Mesenchymal stem cell (in vitro differentiated cells and primary cell): ENCODE results near the gene ATP5F1D.

ENCODE experiments used
- DNase-seq: peaks from one replicate; pipeline ENCODE4 v3.0.0-alpha.2; 2013
- H2AFZ ChIP-seq: one replicate; pipeline ENCODE4 v1.6.1; 2013; ENCODE audit warnings: low read depth, mild to moderate bottlenecking, control low read depth, inconsistent platforms, low read length, moderate library complexity
- H2AK5ac ChIP-seq: 2 replicates; pipeline ENCODE4 v1.6.1; 2013; ENCODE audit warnings: low read length, moderate library complexity, mild to moderate bottlenecking, inconsistent platforms; ENCODE audit not compliant: severe bottlenecking
- H2BK120ac ChIP-seq: one replicate; pipeline ENCODE4 v1.6.1; 2013; ENCODE audit warnings: low read depth, mild to moderate bottlenecking, inconsistent platforms, low read length, moderate library complexity
- H2BK12ac ChIP-seq, 2 experiments: one replicate each; pipeline ENCODE4 v1.6.1; 2013; ENCODE audit warnings: inconsistent platforms in 2 of 2, low read length in 2 of 2, mild to moderate bottlenecking in 2 of 2, moderate library complexity in 2 of 2, control low read depth in 1 of 2
- H2BK15ac ChIP-seq: one replicate; pipeline ENCODE4 v1.6.1; 2013; ENCODE audit warnings: mild to moderate bottlenecking, low read depth, inconsistent platforms; ENCODE audit not compliant: poor library complexity, severe bottlenecking
- H2BK5ac ChIP-seq: 2 replicates; pipeline ENCODE4 v1.6.1; 2013; ENCODE audit warnings: low read depth, mild to moderate bottlenecking, low read length, control low read depth, inconsistent platforms; ENCODE audit not compliant: poor library complexity, severe bottlenecking
- H3K14ac ChIP-seq, 2 experiments: one replicate each; pipeline ENCODE4 v1.6.1; 2013; ENCODE audit warnings: inconsistent platforms in 2 of 2, low read length in 2 of 2, control low read depth in 1 of 2, mild to moderate bottlenecking in 1 of 2, moderate library complexity in 1 of 2
- H3K18ac ChIP-seq, 2 experiments: one replicate each; pipeline ENCODE4 v1.6.1; 2013; ENCODE audit warnings: inconsistent platforms in 2 of 2, low read length in 2 of 2, control low read depth in 1 of 2, low read depth in 1 of 2, mild to moderate bottlenecking in 1 of 2
- H3K23ac ChIP-seq, 2 experiments: one replicate each; pipeline ENCODE4 v1.6.1; 2013; ENCODE audit warnings: inconsistent platforms in 2 of 2, low read length in 2 of 2, mild to moderate bottlenecking in 2 of 2, moderate library complexity in 2 of 2, control low read depth in 1 of 2
- H3K27ac ChIP-seq: 2 replicates; pipeline ENCODE4 v1.5.1; 2013; ENCODE audit warnings: mild to moderate bottlenecking, moderate library complexity, low read length, control low read depth, inconsistent platforms; ENCODE audit not compliant: poor library complexity, severe bottlenecking
- H3K27me3 ChIP-seq, 2 experiments: 2 replicates each; pipeline versions ENCODE4 v1.6.1 to v1.7.0; 2013; ENCODE audit warnings: low read length in 2 of 2, mild to moderate bottlenecking in 2 of 2, moderate library complexity in 2 of 2, control low read depth in 1 of 2, inconsistent platforms in 1 of 2; ENCODE audit not compliant: control insufficient read depth in 1 of 2, insufficient read depth in 1 of 2
- H3K36me3 ChIP-seq, 2 experiments: 2 replicates each; pipeline versions ENCODE4 v1.6.1 to v1.7.0; 2013; ENCODE audit warnings: low read length in 2 of 2, control low read depth in 1 of 2, inconsistent platforms in 1 of 2, low read depth in 1 of 2, mild to moderate bottlenecking in 1 of 2; ENCODE audit not compliant: insufficient read depth in 2 of 2, control insufficient read depth in 1 of 2
- H3K4ac ChIP-seq, 2 experiments: one replicate each; pipeline ENCODE4 v1.6.1; 2013; ENCODE audit warnings: inconsistent platforms in 2 of 2, low read length in 2 of 2, mild to moderate bottlenecking in 2 of 2, moderate library complexity in 2 of 2, control low read depth in 1 of 2, low read depth in 1 of 2
- H3K4me1 ChIP-seq: 2 replicates; pipeline ENCODE4 v1.6.1; 2013; ENCODE audit warnings: low read depth, low read length, control low read depth; ENCODE audit not compliant: control insufficient read depth, insufficient read depth
- H3K4me2 ChIP-seq: 2 replicates; pipeline ENCODE4 v1.6.1; 2013; ENCODE audit warnings: low read length, mild to moderate bottlenecking, inconsistent platforms; ENCODE audit not compliant: poor library complexity, severe bottlenecking
- H3K4me3 ChIP-seq, 2 experiments: 2 replicates each; pipeline versions ENCODE4 v1.5.1 to v1.7.0; 2013; ENCODE audit warnings: low read length in 2 of 2, mild to moderate bottlenecking in 2 of 2, control low read depth in 1 of 2, low read depth in 1 of 2; ENCODE audit not compliant: insufficient read depth in 1 of 2
- H3K79me1 ChIP-seq: replicated peaks from 2 replicates; pipeline ENCODE4 v1.6.1; 2013; ENCODE audit warnings: mild to moderate bottlenecking, control low read depth, low read length, inconsistent platforms; ENCODE audit not compliant: poor library complexity, severe bottlenecking
- H3K9ac ChIP-seq: 2 replicates; pipeline ENCODE4 v1.7.0; 2013; ENCODE audit warnings: mild to moderate bottlenecking, low read length, moderate library complexity
- H3K9me3 ChIP-seq: 2 replicates; pipeline ENCODE4 v1.7.0; 2013; ENCODE audit warnings: mild to moderate bottlenecking, low read length; ENCODE audit not compliant: control insufficient read depth
- H4K8ac ChIP-seq: one replicate; pipeline ENCODE4 v1.6.1; 2013; ENCODE audit warnings: inconsistent platforms, mild to moderate bottlenecking, low read length, moderate library complexity
- H4K91ac ChIP-seq: one replicate; pipeline ENCODE4 v1.6.1; 2013; ENCODE audit warnings: mild to moderate bottlenecking, low read length, inconsistent platforms
- WGBS: methylation state at CpG from one replicate; pipeline ENCODE4 v1.1.7; 2013; ENCODE audit warnings: mixed read lengths; 5-methylcytosine and 5-hydroxymethylcytosine counted together

The ATP5F1D gene

GRCh38 chr19:1229056-1229923 lies 12.3 kb upstream of the ATP5F1D start:
- 97% methylated on average over 142 of the region's 158 CpGs for WGBS
- Histone ChIP-seq H3K9me3 (no peaks in the 10 kb centered on the region), H4K91ac (no peak overlapping the region), H2BK12ac (no peak overlapping the region), H2AFZ (no peak overlapping the region), H4K8ac (no peak overlapping the region), H3K27ac (no peak overlapping the region), H2BK5ac (no peak overlapping the region), H2BK120ac (no peak overlapping the region), H3K14ac (no peak overlapping the region), H3K4me3 (no peak overlapping the region), H3K27me3 (no peaks in the 10 kb centered on the region), H3K36me3 (peaks cover 9 to 93% of the 10 kb centered on the region in 2 experiments), H3K4ac (no peak overlapping the region), H2BK15ac (no peak overlapping the region), H3K18ac (no peak overlapping the region), H2AK5ac (no peak overlapping the region), H3K4me2 (no peak overlapping the region), H3K4me1 (peaks cover 47% of the 10 kb centered on the region), H3K9ac (no peak overlapping the region), H3K23ac (no peak overlapping the region), H3K79me1 (peaks cover 23% of the 10 kb centered on the region)
- no peak for DNase-seq

- H3K79me1 ChIP-seq = peaks cover 22% of the 10 kb centered on the region
- no peak overlapping the region for H2AK5ac ChIP-seq
- H2BK120ac ChIP-seq = no peak overlapping the region
- no peak overlapping the region for H3K4me2 ChIP-seq
- no peak overlapping the region for H3K23ac ChIP-seq
- H2BK12ac ChIP-seq = no peak overlapping the region
- H3K27me3 ChIP-seq = no peaks in the 10 kb centered on the region
- no peak overlapping the region for H2AFZ ChIP-seq
- H3K4me3 ChIP-seq = no peak overlapping the region
- no peak overlapping the region for H3K14ac ChIP-seq
- H4K91ac ChIP-seq = no peak overlapping the region
- WGBS = 95% methylated on average over 52 of the region's 61 CpGs
- H3K4me1 ChIP-seq = peaks cover 39% of the 10 kb centered on the region
- no peak overlapping the region for H3K27ac ChIP-seq
- H3K9me3 ChIP-seq = no peaks in the 10 kb centered on the region
- no peak overlapping the region for H4K8ac ChIP-seq
- no peak overlapping the region for H3K18ac ChIP-seq
- H3K4ac ChIP-seq = no peak overlapping the region
- H2BK5ac ChIP-seq = no peak overlapping the region
- no peak overlapping the region for H2BK15ac ChIP-seq
- H3K36me3 ChIP-seq = peaks cover 14 to 94% of the 10 kb centered on the region in 2 experiments
- H3K9ac ChIP-seq = no peak overlapping the region
- no peak for DNase-seq
Measured at GRCh38 chr19:1229924-1230782, 11.4 kb upstream of the ATP5F1D start.

- no peak overlapping the region for H3K18ac ChIP-seq
- H3K9me3 ChIP-seq = no peaks in the 10 kb centered on the region
- H3K4me1 ChIP-seq = peaks cover 42% of the 10 kb centered on the region
- no peaks in the 10 kb centered on the region for H3K27me3 ChIP-seq
- no peak overlapping the region for H3K14ac ChIP-seq
- H3K79me1 ChIP-seq = peaks cover 27% of the 10 kb centered on the region
- no peak overlapping the region for H4K91ac ChIP-seq
- no peak overlapping the region for H3K23ac ChIP-seq
- H2BK12ac ChIP-seq = no peak overlapping the region
- no peak overlapping the region for H3K4me3 ChIP-seq
- peaks cover 20 to 96% of the 10 kb centered on the region in 2 experiments for H3K36me3 ChIP-seq
- no peak overlapping the region for H3K9ac ChIP-seq
- H2AK5ac ChIP-seq = no peak overlapping the region
- peak overlapping the region; percentile 35 for H2BK15ac ChIP-seq
- 92% methylated on average over 32 of the region's 38 CpGs for WGBS
- H3K4ac ChIP-seq = no peak overlapping the region
- H4K8ac ChIP-seq = no peak overlapping the region
- H3K4me2 ChIP-seq = no peak overlapping the region
- no peak overlapping the region for H2BK5ac ChIP-seq
- no peak overlapping the region for H2BK120ac ChIP-seq
- H3K27ac ChIP-seq = no peak overlapping the region
- DNase-seq = no peak
- H2AFZ ChIP-seq = no peak overlapping the region
Measured at GRCh38 chr19:1230783-1231489, 10.6 kb upstream of the ATP5F1D start.
